Activated CD4-positive, alpha-beta memory T cell treated with anti-CD3 and anti-CD28 coated beads, Interleukin-2, amount 10 ng/mL, durations not matched to agents 7 days and 5 days (primary cell): Measurements from ENCODE around the gene PLEKHG3. TPM values are rescaled to one million over a fixed set of nuclear protein-coding genes. Genes with fewer than 3 reads are reported as not detected.
A peak's percentile ranks its signal among the peaks of the same experiment; 100 is the strongest.

Source experiments
- CTCF ChIA-PET: fragments of 350-600 bp; sonication (Branson Sonifier 250); formaldehyde crosslinking; loops from one replicate; lab custom pipeline; 2021; ENCODE audit warnings: antibody characterized with exemption, inconsistent platforms; lab: Charles Lee
- POLR2A ChIA-PET: fragments of 350-600 bp; sonication (Branson Sonifier 250); formaldehyde crosslinking; loops from one replicate; lab custom pipeline; 2021; ENCODE audit warnings: antibody characterized with exemption; lab: Charles Lee
- DNase-seq: peaks from one replicate; pipeline ENCODE4 v3.0.0-alpha.2; 2020
- H3K27ac Mint-ChIP-seq: one replicate; pipeline ENCODE4 v1.8.0; 2021; ENCODE audit warnings: mild to moderate bottlenecking, mixed read lengths
- H3K27me3 Mint-ChIP-seq: one replicate; pipeline ENCODE4 v1.8.0; 2021; ENCODE audit warnings: mixed read lengths
- H3K36me3 Mint-ChIP-seq: one replicate; pipeline ENCODE4 v1.8.0; 2021; ENCODE audit warnings: low read depth, mixed read lengths
- H3K4me1 Mint-ChIP-seq: one replicate; pipeline ENCODE4 v1.8.0; 2021; ENCODE audit warnings: mixed read lengths
- H3K4me3 Mint-ChIP-seq: one replicate; pipeline ENCODE4 v1.8.0; 2021; ENCODE audit warnings: mild to moderate bottlenecking, mixed read lengths
- H3K9me3 Mint-ChIP-seq: one replicate; pipeline ENCODE4 v1.8.0; 2021; ENCODE audit warnings: mixed read lengths
- total RNA-seq, 2 experiments: library from RNA; stranded (reverse); gene quantifications; one replicate each; pipeline ENCODE4 v1.2.3, GENCODE V29; 2021

Gene PLEKHG3
- total RNA-seq, 2 experiments from 2014 or later: 126 to 133 TPM

DNA sequence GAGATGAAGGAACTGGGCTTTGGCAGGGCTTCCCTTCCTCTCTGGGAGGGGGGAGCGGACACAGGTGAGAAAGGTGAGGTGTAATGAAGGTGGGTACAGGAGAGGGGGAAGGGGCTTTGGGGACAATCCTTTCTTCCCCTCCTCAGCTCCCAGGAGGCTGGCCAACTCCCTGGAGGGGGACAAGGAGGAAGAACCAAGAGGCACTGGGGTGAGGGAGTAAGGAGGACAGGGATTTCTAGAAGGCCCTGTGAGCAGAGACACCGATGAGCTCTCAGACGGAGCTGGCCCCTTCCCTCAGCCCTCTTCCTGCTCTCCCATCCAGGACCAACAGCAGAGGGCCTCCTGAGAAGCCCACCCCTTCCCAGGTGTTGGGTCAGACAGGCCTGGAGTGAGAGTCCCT is 53.4 kb downstream of the PLEKHG3 start:
- H3K27ac Mint-ChIP-seq: peak overlapping the region; percentile 95
- peaks cover 8% of the 10 kb centered on the region for H3K27me3 Mint-ChIP-seq
- ChIA-PET POLR2A (interaction anchor here (1.0 to 6.0 kb wide), 7 partner anchors 34 to 84 kb away, joined by 4 to 38 read pairs (median 13); partner anchors contain the start of gene PLEKHG3), CTCF (interaction anchor here (6.0 kb wide), 1 partner anchor 86 kb away, joined by 87 read pairs; no protein-coding TSS in a partner anchor)
- peaks cover 84% of the 10 kb centered on the region for H3K4me1 Mint-ChIP-seq
- H3K36me3 Mint-ChIP-seq: peaks cover 10% of the 10 kb centered on the region
- DNase-seq: no peak
- H3K4me3 Mint-ChIP-seq: no peak overlapping the region
- no peaks in the 10 kb centered on the region for H3K9me3 Mint-ChIP-seq

DNA sequence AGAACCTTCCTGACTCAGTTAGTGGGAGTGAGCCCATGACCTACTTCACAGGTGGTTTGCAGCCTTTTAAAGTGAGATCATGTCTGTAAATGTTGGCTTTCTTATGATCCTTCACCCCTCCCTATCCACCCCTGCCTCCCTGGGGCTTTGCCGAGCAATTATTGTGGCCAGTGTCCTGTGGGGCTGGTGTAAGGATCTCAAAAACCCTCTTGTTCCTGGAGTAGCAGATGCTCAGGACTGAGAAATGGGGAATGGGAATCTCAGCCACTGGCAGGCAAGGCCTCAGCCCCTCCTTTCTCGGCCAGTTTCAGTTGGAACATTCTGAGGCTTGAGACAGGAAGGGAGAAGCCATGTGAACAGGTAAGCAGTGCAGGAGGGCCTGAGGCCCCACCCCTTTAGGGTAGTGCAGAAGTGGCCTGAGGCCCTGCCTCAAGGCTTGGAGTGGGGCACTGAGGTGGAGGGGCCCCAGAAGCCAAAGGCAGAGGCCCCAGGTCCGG is 53.8 kb downstream of the PLEKHG3 start:
- POLR2A ChIA-PET: interaction anchor here (0.8 to 6.0 kb wide), 10 partner anchors 8 to 89 kb away, joined by 3 to 38 read pairs (median 5); partner anchors contain the start of gene PLEKHG3
- Mint-ChIP-seq H3K4me3 (no peak overlapping the region), H3K9me3 (no peaks in the 10 kb centered on the region), H3K27me3 (peaks cover 8% of the 10 kb centered on the region), H3K27ac (no peak overlapping the region), H3K36me3 (peaks cover 9% of the 10 kb centered on the region), H3K4me1 (peaks cover 89% of the 10 kb centered on the region)
- no peak for DNase-seq
- CTCF ChIA-PET: interaction anchor here (1.4 to 6.0 kb wide), 3 partner anchors 49 to 86 kb away, joined by 4 to 87 read pairs (median 9); no protein-coding TSS in a partner anchor

DNA sequence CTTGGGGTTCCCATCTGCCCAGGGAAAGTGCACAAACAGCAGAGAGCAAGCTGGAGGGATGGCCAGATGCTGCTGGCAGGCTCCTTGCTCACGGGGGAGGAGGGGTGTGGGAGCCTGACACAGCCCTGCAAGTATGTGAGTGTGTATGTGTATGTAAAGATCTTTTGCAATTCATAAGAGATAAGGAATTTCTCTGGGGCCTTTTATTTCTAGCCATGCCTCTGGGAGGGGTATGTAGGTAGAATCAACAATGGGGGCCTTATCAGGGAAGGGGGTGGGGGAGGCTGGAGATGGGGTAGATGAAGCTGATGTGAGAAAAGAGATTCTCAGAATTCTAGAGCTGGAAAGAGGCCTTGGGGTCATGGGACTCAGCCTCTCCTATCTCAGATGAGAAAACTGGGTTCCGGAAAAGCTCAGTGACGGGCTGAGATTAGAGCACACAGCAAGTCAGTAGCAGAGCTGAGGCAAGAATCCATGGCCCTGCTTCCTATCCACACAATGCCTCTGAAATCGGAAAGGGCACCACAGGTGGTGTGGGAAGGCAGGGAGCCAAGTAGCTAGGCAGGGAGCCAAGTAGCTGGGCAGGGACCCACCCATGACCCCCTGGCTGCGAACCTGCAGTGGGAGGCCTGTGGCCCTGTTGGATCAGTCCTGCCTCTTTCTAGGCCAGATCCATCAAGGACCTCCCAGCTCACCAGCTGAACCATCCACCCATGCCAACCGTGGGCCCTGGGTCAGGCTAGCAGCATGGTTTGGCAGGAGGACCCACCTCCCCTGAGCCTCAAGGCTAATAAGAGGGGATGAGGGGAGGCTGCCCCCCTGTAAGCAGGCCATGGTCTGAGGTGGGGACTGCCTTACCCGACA is 54.7 kb downstream of the PLEKHG3 start:
- Mint-ChIP-seq H3K36me3 (peaks cover 6% of the 10 kb centered on the region), H3K4me1 (peaks cover 94% of the 10 kb centered on the region), H3K4me3 (no peak overlapping the region), H3K27me3 (peaks cover 8% of the 10 kb centered on the region), H3K27ac (peak overlapping the region; percentile 33), H3K9me3 (no peaks in the 10 kb centered on the region)
- ChIA-PET CTCF (interaction anchor here (0.9 to 6.0 kb wide), 6 partner anchors 9 to 87 kb away, joined by 3 to 87 read pairs (median 4); no protein-coding TSS in a partner anchor), POLR2A (interaction anchor here (0.7 to 6.0 kb wide), 16 partner anchors 9 to 254 kb away, joined by 3 to 38 read pairs (median 4); partner anchors contain the start of gene PLEKHG3)
- DNase-seq: no peak

DNA sequence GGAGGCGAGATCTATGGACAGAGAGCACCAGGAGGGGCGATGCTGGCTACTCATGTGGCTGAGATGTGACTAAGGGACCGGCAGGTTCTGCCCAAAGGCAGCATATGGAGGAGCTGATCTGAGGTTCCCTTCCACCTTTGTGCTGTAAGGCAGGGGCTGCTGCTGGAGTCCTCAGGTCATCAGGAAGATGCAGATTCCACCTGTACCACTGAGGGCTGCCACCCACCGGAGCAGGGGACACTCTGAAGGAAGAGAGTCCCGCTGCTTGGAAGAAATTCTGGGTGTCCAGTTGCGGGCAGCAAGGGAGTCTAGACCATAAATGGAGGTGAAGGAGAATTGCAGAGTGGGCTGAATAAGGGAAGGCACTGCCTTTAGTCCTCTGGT is 55.3 kb downstream of the PLEKHG3 start:
- no peak overlapping the region for H3K27ac Mint-ChIP-seq
- H3K27me3 Mint-ChIP-seq: peaks cover 8% of the 10 kb centered on the region
- H3K4me1 Mint-ChIP-seq: peaks cover 96% of the 10 kb centered on the region
- POLR2A ChIA-PET: interaction anchor here (0.8 to 6.0 kb wide), 11 partner anchors 9 to 254 kb away, joined by 3 to 38 read pairs (median 5); partner anchors contain the start of gene PLEKHG3
- H3K4me3 Mint-ChIP-seq: no peak overlapping the region
- DNase-seq: no peak
- no peaks in the 10 kb centered on the region for H3K9me3 Mint-ChIP-seq
- no peaks in the 10 kb centered on the region for H3K36me3 Mint-ChIP-seq
- CTCF ChIA-PET: interaction anchor here (0.9 to 6.0 kb wide), 5 partner anchors 9 to 88 kb away, joined by 3 to 87 read pairs (median 4); no protein-coding TSS in a partner anchor

DNA sequence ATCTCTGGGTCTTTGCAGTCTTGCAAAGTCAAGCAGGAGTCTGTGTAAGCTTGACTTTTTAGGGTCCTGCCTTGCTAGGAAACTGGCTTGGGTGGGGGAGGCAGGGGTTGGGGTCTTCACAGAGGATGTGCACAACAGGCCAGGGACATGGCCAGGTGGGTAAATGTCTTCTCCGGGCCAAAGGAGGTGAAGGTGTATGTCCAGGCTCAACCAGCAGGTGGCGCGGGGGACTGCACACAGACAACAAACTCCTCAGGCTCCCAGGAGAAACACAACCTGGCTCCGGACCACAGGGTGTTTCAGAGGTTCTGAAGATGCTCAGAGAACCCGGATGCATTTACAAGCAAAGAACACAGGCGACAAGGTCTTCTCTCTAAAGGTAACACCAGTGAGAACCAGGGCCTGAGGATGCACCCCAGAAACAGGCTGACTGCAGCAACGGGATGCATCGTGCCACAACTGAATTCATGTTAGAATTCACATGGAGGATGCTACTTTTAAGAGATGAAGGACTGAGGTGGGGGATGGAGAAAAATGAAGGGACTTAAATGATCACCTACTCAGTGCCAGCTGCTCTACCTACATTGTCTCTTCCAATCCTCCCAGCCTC is 56.0 kb downstream of the PLEKHG3 start:
- Mint-ChIP-seq H3K36me3 (no peaks in the 10 kb centered on the region), H3K9me3 (no peaks in the 10 kb centered on the region), H3K27ac (no peak overlapping the region), H3K4me1 (peaks cover 92% of the 10 kb centered on the region), H3K27me3 (peaks cover 8% of the 10 kb centered on the region), H3K4me3 (no peak overlapping the region)
- POLR2A ChIA-PET: interaction anchor here (1.1 to 6.0 kb wide), 8 partner anchors 10 to 101 kb away, joined by 4 to 38 read pairs (median 9); partner anchors contain the start of gene PLEKHG3
- CTCF ChIA-PET: interaction anchor here (0.7 to 6.0 kb wide), 9 partner anchors 8 to 132 kb away, joined by 3 to 87 read pairs (median 4); no protein-coding TSS in a partner anchor
- DNase-seq: peak; percentile 79

DNA sequence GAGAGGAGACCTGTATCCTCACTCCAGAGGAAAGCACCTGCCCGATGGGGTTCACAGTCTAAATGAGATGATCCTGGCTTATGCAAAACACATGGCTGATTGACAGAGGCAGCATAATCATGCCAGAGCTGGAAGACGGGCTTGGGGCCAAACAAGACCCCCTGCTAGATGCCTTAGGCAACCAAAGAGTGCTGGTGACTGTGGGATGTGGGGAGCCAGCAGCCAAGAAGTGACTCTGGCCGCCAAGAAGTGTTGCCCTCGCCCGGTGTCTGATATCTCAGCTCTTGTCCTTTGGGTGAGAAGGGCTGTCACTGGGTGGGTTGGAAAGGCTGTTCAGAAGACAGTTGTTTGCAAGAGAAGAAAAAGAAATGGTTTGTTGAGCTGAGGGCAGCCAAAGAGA is 56.7 kb downstream of the PLEKHG3 start:
- no peak for DNase-seq
- Mint-ChIP-seq H3K36me3 (no peaks in the 10 kb centered on the region), H3K4me1 (peaks cover 92% of the 10 kb centered on the region), H3K4me3 (no peak overlapping the region), H3K9me3 (no peaks in the 10 kb centered on the region), H3K27ac (no peak overlapping the region), H3K27me3 (peaks cover 8% of the 10 kb centered on the region)
- CTCF ChIA-PET: interaction anchor here (0.6 to 6.0 kb wide), 12 partner anchors 9 to 233 kb away, joined by 3 to 87 read pairs (median 4); no protein-coding TSS in a partner anchor
- POLR2A ChIA-PET: interaction anchor here (1.1 to 2.7 kb wide), 4 partner anchors 27 to 53 kb away, joined by 4 to 16 read pairs (median 6); no protein-coding TSS in a partner anchor

DNA sequence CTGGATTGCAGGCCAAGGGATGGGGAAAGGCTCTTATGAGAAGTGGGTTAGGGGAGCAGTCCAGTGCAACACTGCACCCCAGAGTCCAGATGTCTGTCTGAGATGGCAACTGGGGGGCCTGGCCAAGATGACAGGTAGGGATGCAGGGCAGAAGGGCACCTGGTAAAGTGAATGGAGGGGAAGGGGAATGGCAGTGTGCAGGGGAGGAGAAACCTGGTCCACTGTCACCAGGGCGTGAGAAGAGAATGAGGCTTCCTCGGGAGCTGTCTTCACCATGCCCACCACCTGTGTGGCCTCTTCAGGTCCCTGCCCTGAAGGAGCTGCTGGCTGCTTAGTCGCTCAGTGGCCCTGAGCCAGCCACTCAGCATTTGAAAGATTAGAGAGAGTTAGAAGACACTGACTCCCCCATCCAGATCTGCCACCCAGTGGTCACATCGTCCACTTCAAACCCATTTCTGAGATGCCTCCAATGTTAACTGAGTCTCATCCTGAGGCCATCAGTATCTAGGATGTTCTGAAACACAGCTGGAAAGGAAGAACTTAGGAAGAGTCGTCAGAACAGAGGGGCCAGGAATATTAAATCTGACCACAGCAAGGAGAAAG is 57.3 kb downstream of the PLEKHG3 start:
- Mint-ChIP-seq H3K27ac (no peak overlapping the region), H3K4me3 (no peak overlapping the region), H3K27me3 (peaks cover 8% of the 10 kb centered on the region), H3K36me3 (no peaks in the 10 kb centered on the region), H3K9me3 (no peaks in the 10 kb centered on the region), H3K4me1 (peaks cover 91% of the 10 kb centered on the region)
- CTCF ChIA-PET: interaction anchor here (0.6 to 6.0 kb wide), 17 partner anchors 9 to 247 kb away, joined by 3 to 87 read pairs (median 4); partner anchors contain the start of gene PLEKHG3
- POLR2A ChIA-PET: interaction anchor here (0.9 to 1.6 kb wide), 6 partner anchors 28 to 257 kb away, joined by 4 to 6 read pairs (median 4); partner anchors contain the start of gene ZBTB1
- DNase-seq: no peak

DNA sequence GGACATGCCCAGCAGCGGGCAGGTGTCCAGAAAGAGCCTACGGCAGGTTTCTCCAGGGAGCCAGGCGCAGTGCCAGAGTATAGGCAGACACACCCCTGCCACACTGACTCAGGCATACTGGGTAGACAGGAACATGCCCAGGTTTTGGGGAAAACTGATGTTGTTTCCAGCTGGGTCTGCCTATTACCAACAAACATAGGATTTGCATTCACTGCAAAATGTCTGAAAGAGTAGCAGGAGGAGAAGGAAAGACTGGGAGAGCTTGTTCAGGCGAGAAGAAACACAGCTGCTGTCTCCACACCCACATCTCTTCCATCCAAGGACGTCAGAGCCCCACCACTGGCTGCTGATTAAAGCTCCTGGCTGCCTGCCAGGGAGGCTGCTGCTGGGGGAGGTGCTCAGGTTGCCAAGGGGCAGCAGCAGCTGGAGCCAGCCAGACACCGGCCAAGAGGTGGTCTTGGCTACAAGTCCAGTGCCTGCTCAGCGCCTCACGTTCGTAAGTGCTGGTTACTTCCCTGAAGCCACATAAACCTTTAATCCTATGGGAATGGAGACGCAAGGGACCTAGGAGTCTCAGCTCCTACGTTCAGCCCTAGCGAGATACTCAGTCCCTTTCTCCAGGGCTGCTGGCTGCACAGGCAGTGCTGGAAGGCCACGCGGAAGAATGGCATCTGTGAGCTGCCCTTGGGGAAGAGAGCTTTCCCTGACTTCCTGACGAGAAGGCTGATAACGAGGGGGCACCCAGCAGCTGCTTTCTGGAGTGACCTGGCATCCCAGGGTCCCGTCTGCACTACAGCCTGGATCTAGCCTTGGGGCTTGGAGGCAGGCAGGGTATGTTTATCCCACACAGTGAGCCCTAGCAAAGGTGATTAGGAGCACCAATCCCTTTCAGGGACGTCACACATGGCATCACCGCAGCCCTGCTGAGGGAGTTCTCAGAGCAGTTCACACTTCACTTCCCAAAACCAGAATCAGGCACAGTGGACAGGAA is 58.1 kb downstream of the PLEKHG3 start:
- Mint-ChIP-seq H3K27me3 (peaks cover 8% of the 10 kb centered on the region), H3K36me3 (no peaks in the 10 kb centered on the region), H3K4me1 (peaks cover 86% of the 10 kb centered on the region), H3K9me3 (no peaks in the 10 kb centered on the region), H3K27ac (no peak overlapping the region), H3K4me3 (no peak overlapping the region)
- CTCF ChIA-PET: interaction anchor here (0.7 to 6.0 kb wide), 12 partner anchors 10 to 248 kb away, joined by 3 to 87 read pairs (median 4); partner anchors contain the start of gene PLEKHG3
- POLR2A ChIA-PET: interaction anchor here (0.9 to 1.6 kb wide), 6 partner anchors 28 to 257 kb away, joined by 4 to 6 read pairs (median 4); partner anchors contain the start of gene ZBTB1
- DNase-seq: peak; percentile 44

DNA sequence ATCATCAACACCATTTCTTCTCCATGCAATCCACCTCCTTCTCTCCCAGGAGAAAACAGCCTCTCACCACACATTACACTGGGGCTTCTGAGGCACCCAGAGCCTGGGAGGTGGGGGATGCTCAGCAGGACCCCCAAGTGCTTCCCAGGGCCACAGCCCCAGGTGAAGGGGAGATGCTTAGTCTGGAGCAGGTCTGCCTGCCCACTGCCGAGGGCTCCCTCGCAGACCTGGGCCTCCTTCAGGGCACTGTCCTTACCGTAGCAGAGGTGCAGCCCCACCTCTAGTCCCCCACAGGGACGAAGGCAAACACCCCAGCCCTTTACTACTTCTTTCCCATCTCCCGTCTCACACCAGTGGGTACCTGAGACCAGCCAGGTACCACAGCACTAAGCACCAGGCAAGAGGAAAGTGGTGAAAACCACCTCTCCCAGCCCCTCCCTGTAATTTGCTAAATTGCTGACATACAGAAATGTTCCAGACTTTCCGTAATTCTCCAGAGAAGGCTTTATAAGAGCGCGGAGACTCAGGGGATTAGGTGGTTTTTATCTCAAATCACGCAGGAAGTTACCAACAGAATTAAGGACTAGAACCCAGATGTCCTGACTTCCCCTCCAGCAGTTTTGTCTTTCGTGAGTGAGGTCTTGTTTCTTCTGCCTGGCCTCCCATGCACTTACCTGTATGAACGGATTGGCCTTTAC is 59.0 kb downstream of the PLEKHG3 start:
- POLR2A ChIA-PET: no interaction called here
- Mint-ChIP-seq H3K9me3 (no peaks in the 10 kb centered on the region), H3K36me3 (no peaks in the 10 kb centered on the region), H3K4me1 (peaks cover 79% of the 10 kb centered on the region), H3K27me3 (peaks cover 8% of the 10 kb centered on the region), H3K4me3 (no peak overlapping the region), H3K27ac (no peak overlapping the region)
- CTCF ChIA-PET: interaction anchor here (1.3 to 6.0 kb wide), 5 partner anchors 60 to 129 kb away, joined by 3 to 87 read pairs (median 13); partner anchors contain the start of gene PLEKHG3
- no peak for DNase-seq

DNA sequence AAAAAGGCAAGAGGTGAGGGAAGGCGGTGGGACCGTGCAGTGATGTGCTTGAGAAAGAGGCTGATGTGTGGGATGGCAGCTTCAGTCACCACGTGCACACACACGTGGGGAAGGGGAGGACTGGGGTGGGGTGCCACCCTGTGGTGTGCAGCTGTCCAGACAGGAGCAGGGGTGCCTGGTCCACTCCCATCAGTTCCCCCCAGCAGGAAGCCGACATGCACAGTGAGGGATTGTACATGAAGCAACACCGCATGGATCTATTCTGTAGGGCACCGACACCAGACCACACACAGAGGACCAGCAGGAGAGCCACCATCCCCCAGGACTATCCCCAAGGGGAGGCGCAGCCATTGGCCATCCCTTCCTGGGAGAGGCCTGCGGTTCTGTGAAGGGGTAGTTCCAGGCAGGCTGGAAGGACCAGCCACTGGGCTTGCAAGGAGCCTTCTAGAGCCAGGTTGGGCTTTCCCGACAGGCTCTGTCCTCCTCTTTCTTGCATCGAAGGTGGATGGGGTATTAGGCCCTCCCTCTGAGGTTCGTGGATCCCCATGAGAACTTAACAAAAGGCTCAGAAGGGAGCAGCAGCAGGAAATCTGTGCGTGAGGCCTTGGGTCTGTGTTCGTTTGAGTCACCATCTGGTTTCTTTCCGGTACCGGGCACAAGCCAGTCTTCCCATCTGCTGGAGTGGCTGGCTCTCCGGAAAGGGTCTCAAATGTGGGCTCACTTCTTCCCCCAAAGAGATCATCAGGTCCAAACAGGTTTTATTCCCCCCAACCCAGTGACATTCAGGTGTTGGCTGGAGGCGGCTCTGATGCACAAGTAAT is 59.8 kb downstream of the PLEKHG3 start:
- H3K9me3 Mint-ChIP-seq: no peaks in the 10 kb centered on the region
- DNase-seq: no peak
- ChIA-PET CTCF (interaction anchor here (0.6 to 3.1 kb wide), 16 partner anchors 9 to 282 kb away, joined by 3 to 69 read pairs (median 4); no protein-coding TSS in a partner anchor), POLR2A (interaction anchor here (1.0 to 1.1 kb wide), 2 partner anchors 55 to 92 kb away, joined by 3 read pairs; no protein-coding TSS in a partner anchor)
- no peaks in the 10 kb centered on the region for H3K36me3 Mint-ChIP-seq
- H3K27ac Mint-ChIP-seq: no peak overlapping the region
- H3K4me3 Mint-ChIP-seq: no peak overlapping the region
- H3K4me1 Mint-ChIP-seq: peaks cover 71% of the 10 kb centered on the region
- peaks cover 8% of the 10 kb centered on the region for H3K27me3 Mint-ChIP-seq
